SK-N-SH (cell line): ENCODE results near the gene GSG1L. TPM values are rescaled to one million over a fixed set of nuclear protein-coding genes. Genes with fewer than 3 reads are reported as not detected.

Experiments used
- CTCF ChIA-PET: fragments of 300-600, 350-600 bp; formaldehyde crosslinking; extraction: SDS; loops from one replicate; lab custom pipeline; 2021; lab: Yijun Ruan, JAX
- POLR2A ChIA-PET: fragments of 350-600 bp; sonication (Branson Sonifier 250); formaldehyde crosslinking; extraction: SDS; loops from one replicate; lab custom pipeline; 2020; ENCODE audit warnings: antibody characterized with exemption, inconsistent platforms; lab: Yijun Ruan, JAX
- DNase-seq: peaks from one replicate; pipeline ENCODE4 v3.0.0; 2012
- H2AFZ ChIP-seq: fragments of 200-600 bp; sonication (generic); 2 replicates; pipeline ENCODE4 v1.8.1; 2016; ENCODE audit warnings: antibody characterized with exemption, mild to moderate bottlenecking, low read depth
- H3F3A ChIP-seq: fragments of 200-600 bp; sonication (generic); replicated peaks from 2 replicates; pipeline ENCODE3; 2016; ENCODE audit warnings: antibody characterized with exemption, mild to moderate bottlenecking; ENCODE audit not compliant: insufficient read depth
- H3K27ac ChIP-seq, 2 experiments: fragments of 200-500 bp in 1 of 2; fragments of 200-600 bp in 1 of 2; sonication (Bioruptor generic) in 1 of 2; sonication (generic), shearing (Covaris generic) in 1 of 2; 2 replicates each; pipeline versions ENCODE4 v1.5.1 to v1.6.1; 2014 to 2016; ENCODE audit warnings: low read depth in 2 of 2, inconsistent platforms in 1 of 2, low read length in 1 of 2, mild to moderate bottlenecking in 1 of 2, mixed read lengths in 1 of 2
- H3K27me3 ChIP-seq: fragments of 200-600 bp; sonication (generic), shearing (Covaris generic); 2 replicates; pipeline ENCODE4 v1.6.1; 2016; ENCODE audit warnings: mixed run types; ENCODE audit not compliant: insufficient read depth
- H3K36me3 ChIP-seq, 2 experiments: fragments of 200-500 bp in 1 of 2; fragments of 200-600 bp in 1 of 2; sonication (Bioruptor generic) in 1 of 2; sonication (generic) in 1 of 2; replicated peaks in 1 of 2; 2 replicates each; pipeline versions ENCODE3 to v1.5.1; 2014 to 2016; ENCODE audit warnings: low read length in 1 of 2, mild to moderate bottlenecking in 1 of 2; ENCODE audit not compliant: insufficient read depth in 2 of 2, control insufficient read depth in 1 of 2
- H3K4me1 ChIP-seq, 2 experiments: fragments of 200-500 bp in 1 of 2; fragments of 200-600 bp in 1 of 2; sonication (Bioruptor generic) in 1 of 2; sonication (generic), shearing (Covaris generic) in 1 of 2; 2 replicates each; pipeline versions ENCODE4 v1.5.1 to v1.6.1; 2014 to 2016; ENCODE audit warnings: low read depth in 1 of 2, low read length in 1 of 2, mixed run types in 1 of 2; ENCODE audit not compliant: insufficient read depth in 2 of 2, control insufficient read depth in 1 of 2
- H3K4me2 ChIP-seq: fragments of 200-600 bp; sonication (generic), shearing (Covaris generic); 2 replicates; pipeline ENCODE4 v1.6.1; 2017; ENCODE audit warnings: mixed run types
- H3K4me3 ChIP-seq, 2 experiments: fragments of 200-500 bp in 1 of 2; fragments of 200-600 bp in 1 of 2; sonication (Bioruptor generic) in 1 of 2; sonication (generic), shearing (Covaris generic) in 1 of 2; 2 replicates each; pipeline versions ENCODE4 v1.5.1 to v1.8.1; 2014 to 2016; ENCODE audit warnings: low read depth in 2 of 2, inconsistent platforms in 1 of 2, low read length in 1 of 2, mild to moderate bottlenecking in 1 of 2, mixed read lengths in 1 of 2, moderate library complexity in 1 of 2
- H3K79me2 ChIP-seq: fragments of 200-600 bp; sonication (generic); 2 replicates; pipeline ENCODE4 v1.8.1; 2017; ENCODE audit warnings: mild to moderate bottlenecking; ENCODE audit not compliant: insufficient read depth
- H3K9ac ChIP-seq: fragments of 200-600 bp; sonication (generic); 2 replicates; pipeline ENCODE4 v1.6.1; 2017; ENCODE audit warnings: mixed run types
- H3K9me2 ChIP-seq: fragments of 200-600 bp; sonication (generic); 2 replicates; pipeline ENCODE4 v1.6.1; 2017; ENCODE audit warnings: mixed run types
- H3K9me3 ChIP-seq: fragments of 200-600 bp; sonication (generic); 2 replicates; pipeline ENCODE4 v1.6.1; 2017; ENCODE audit warnings: mixed run types, mild to moderate bottlenecking, moderate library complexity
- H4K20me1 ChIP-seq: fragments of 200-600 bp; sonication (generic); 2 replicates; pipeline ENCODE4 v1.6.1; 2017; ENCODE audit warnings: mild to moderate bottlenecking, mixed run types; ENCODE audit not compliant: insufficient read depth
- CHD2 ChIP-seq: fragments of 150-350 bp; IDR thresholded peaks from 2 replicates; pipeline ENCODE4 v1.6.1; 2018; ENCODE audit warnings: low read length; ENCODE audit not compliant: partially characterized antibody
- ELF1 ChIP-seq: IDR thresholded peaks from 2 replicates; pipeline ENCODE4 v1.4.0; 2012
- EP300 ChIP-seq, 2 experiments: IDR thresholded peaks; 2 replicates each; pipeline versions ENCODE4 v1.4.0 to v1.6.1; 2012; ENCODE audit warnings: borderline replicate concordance in 1 of 2, low read depth in 1 of 2, low read length in 1 of 2
- FOXJ3 ChIP-seq: sonication (generic); formaldehyde crosslinking; IDR thresholded peaks from 2 replicates; pipeline ENCODE4 v1.5.1; 2020; ENCODE audit warnings: mild to moderate bottlenecking, missing genetic modification reagents
- FOXM1 ChIP-seq: IDR thresholded peaks from 2 replicates; pipeline ENCODE4 v1.4.0; 2012; ENCODE audit warnings: low read depth, mild to moderate bottlenecking
- GATA2 ChIP-seq: sonication (generic); formaldehyde crosslinking; IDR thresholded peaks from 2 replicates; pipeline ENCODE4 v1.5.0; 2020; ENCODE audit warnings: mild to moderate bottlenecking, missing genetic modification reagents
- JUND ChIP-seq: IDR thresholded peaks from 2 replicates; pipeline ENCODE4 v1.4.0; 2012
- MEF2A ChIP-seq: IDR thresholded peaks from 2 replicates; pipeline ENCODE4 v1.4.0; 2012; ENCODE audit warnings: low read depth, borderline replicate concordance
- NRF1 ChIP-seq: IDR thresholded peaks from 2 replicates; pipeline ENCODE4 v1.6.1; 2012; ENCODE audit warnings: low read depth, mild to moderate bottlenecking, low read length
- RFX5 ChIP-seq: IDR thresholded peaks from 2 replicates; pipeline ENCODE4 v1.6.1; 2012; ENCODE audit warnings: mild to moderate bottlenecking, improper control_type of control experiment, low read length
- SIN3A ChIP-seq: IDR thresholded peaks from 2 replicates; pipeline ENCODE4 v1.6.1; 2012; ENCODE audit warnings: low read depth, mild to moderate bottlenecking, low read length, moderate library complexity, borderline replicate concordance
- SMC3 ChIP-seq: IDR thresholded peaks from 2 replicates; pipeline ENCODE4 v1.6.1; 2012; ENCODE audit warnings: low read depth, low read length, improper control_type of control experiment
- WGBS: methylation state at CpG from one replicate; pipeline ENCODE4 v1.1.6; 2017; ENCODE audit warnings: low lambda C conversion rate; 5-methylcytosine and 5-hydroxymethylcytosine counted together
- polyA plus RNA-seq, 3 experiments: library from polyadenylated mRNA; depleted of rRNA; stranded (reverse); fragments of >200 nt; gene quantifications; 2 replicates each; pipeline ENCODE4 v1.2.3, GENCODE V29; 2012
- TF ChIP-seq, protein P1 (sequence below): fragments of 150-350 bp; IDR thresholded peaks from 2 replicates; pipeline ENCODE4 v1.6.1; 2016; ENCODE audit warnings: mild to moderate bottlenecking, low read depth, low read length
- TF ChIP-seq, protein P2 (sequence below): IDR thresholded peaks from 2 replicates; pipeline ENCODE4 v1.4.0; 2012; ENCODE audit warnings: low read depth
- TF ChIP-seq, protein P3 (sequence below): IDR thresholded peaks from 2 replicates; pipeline ENCODE4 v1.4.0; 2012; ENCODE audit warnings: low read depth, borderline replicate concordance
- TF ChIP-seq, protein P4 (sequence below): IDR thresholded peaks from 2 replicates; pipeline ENCODE4; 2012

GSG1L gene
- polyA plus RNA-seq, 1 of the 3 experiments (the other 2 are of a cell fraction): not detected

DNA sequence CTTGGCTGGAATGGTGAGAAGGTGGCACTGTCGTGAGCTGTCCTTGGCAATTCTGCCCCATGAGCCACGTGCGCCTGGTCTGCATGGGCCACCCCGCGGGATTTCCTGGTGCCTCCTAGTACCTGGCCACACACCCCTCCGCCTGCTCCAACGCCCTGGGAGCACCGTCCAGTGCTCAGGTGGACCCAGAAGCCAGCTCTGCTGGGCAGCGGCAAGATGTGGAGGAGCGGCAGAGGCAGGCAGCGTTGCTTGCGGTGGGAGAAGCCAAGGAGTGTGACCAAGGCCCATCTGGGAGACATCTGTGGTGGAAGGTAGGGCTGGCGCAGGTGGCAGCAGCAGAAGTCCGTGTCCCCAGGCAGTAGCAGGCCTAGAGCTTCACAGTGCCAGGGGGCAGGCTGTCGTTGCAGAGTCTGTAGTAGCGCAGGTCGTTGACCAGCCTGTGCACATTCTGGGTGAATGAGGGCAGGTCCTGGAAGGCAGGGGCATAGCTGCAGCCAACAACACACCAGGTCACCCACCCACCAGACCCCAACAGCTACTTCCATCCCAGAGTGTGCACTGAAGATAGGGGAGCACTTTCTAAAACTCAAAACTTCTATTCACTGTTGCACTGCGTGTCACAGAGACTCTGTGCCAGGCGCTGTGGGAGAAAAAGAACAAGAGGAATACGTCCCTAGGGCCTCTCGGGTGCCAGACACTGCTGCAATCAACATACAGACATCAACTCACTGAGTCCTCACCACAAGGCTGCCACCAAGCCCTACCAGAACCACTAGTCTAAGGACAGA, 34.9 kb upstream of the GSG1L start:
- Histone ChIP-seq H3K27me3 (no peaks in the 10 kb centered on the region), H3K4me2 (no peak overlapping the region), H3K4me3 (no peak overlapping the region), H3K79me2 (no peaks in the 10 kb centered on the region; the same call in 1 of the 2 replicates), H3K9ac (no peak overlapping the region), H2AFZ (no peak overlapping the region), H3K4me1 (no peaks in the 10 kb centered on the region; a peak in 1 of 4 replicates), H3K9me2 (no peaks in the 10 kb centered on the region), H3K27ac (no peak overlapping the region)
- CTCF ChIA-PET: no interaction called here
- no peak for DNase-seq
- TF ChIP-seq ELF1 (no peak), FOXM1 (no peak), RFX5 (no peak), EP300 (IDR thresholded peaks at IDR 0.05; ENCODE audit: borderline replicate concordance in 1 of 2, low read depth in 1 of 2, low read length in 1 of 2) (no peak), NRF1 (no peak), JUND (no peak), SMC3 (no peak)
- TF ChIP-seq, all 33 proteins: peak for 0
- Histone ChIP-seq H4K20me1 (peaks cover 4% of the 10 kb centered on the region; the same call in 1 of the 2 replicates), H3K36me3 (peaks cover 14 to 50% of the 10 kb centered on the region in 2 experiments), H3F3A (no peaks in the 10 kb centered on the region), H3K9me3 (no peaks in the 10 kb centered on the region)
- WGBS: 94% methylated on average over 20 of the region's 21 CpGs
- POLR2A ChIA-PET: no interaction called here

DNA sequence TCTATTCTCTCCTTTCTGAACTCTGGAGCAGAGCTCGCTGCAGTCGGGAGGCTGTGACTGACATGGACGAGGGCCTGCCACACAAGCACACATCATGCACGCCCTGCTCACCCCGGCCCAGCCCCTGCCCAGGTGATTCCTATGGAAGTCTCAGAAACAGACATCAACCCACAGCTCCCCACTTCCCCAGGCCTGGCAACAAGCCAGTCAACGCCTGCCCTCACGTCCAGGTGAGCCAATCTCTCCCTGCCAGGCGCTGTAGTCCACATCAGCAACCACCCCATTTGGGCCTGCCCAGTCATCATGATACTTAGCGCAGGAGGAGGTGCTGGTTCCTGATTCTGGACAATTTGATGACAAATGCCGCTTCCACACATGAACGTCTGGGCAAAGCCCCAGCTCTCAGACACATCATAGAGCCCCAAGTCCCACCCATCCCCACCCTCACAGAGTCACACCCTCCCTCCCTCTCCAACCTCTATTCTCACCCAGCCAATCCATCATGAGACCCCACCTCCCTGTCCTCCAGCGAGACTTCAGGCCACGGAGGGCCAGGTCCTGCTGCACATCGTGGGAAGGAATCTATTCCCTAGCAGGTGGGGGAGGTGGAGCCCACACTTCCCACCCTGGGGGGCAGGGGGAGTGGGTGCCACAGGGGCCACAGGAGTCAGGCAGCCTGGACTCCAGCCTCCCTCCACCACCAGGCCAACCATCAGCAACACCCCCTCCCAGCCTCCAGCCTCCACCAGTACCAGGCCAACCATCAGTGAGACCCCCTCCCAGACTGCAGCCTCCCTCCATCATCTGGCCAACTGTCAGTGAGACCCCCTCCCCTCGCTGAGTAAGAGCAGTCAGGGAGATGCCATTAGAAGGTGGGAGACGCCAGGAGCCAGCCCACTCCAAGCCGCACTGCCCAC, 33.7 kb upstream of the GSG1L start:
- DNase-seq: no peak
- CTCF ChIA-PET: interaction anchor here (1.4 kb wide), 1 partner anchor 26 kb away, joined by 4 read pairs; no protein-coding TSS in a partner anchor
- no peak overlapping the region for H2AFZ ChIP-seq
- no peaks in the 10 kb centered on the region; the same call in 1 of the 2 replicates for H3K79me2 ChIP-seq
- H3K4me2 ChIP-seq: no peak overlapping the region
- TF ChIP-seq CHD2: no peak
- H3K9me3 ChIP-seq: no peaks in the 10 kb centered on the region
- 91% methylated on average over 14 of the region's 17 CpGs for WGBS
- no peak overlapping the region for H3K4me3 ChIP-seq
- H3F3A ChIP-seq: no peaks in the 10 kb centered on the region
- H3K27ac ChIP-seq: no peak overlapping the region
- no peak overlapping the region for H3K9ac ChIP-seq
- H3K27me3 ChIP-seq: no peaks in the 10 kb centered on the region
- H4K20me1 ChIP-seq: peaks cover 4% of the 10 kb centered on the region; the same call in 1 of the 2 replicates
- H3K4me1 ChIP-seq: no peaks in the 10 kb centered on the region; a peak in 1 of 4 replicates
- POLR2A ChIA-PET: no interaction called here
- H3K9me2 ChIP-seq: no peaks in the 10 kb centered on the region
- peaks cover 5 to 42% of the 10 kb centered on the region in 2 experiments for H3K36me3 ChIP-seq

DNA sequence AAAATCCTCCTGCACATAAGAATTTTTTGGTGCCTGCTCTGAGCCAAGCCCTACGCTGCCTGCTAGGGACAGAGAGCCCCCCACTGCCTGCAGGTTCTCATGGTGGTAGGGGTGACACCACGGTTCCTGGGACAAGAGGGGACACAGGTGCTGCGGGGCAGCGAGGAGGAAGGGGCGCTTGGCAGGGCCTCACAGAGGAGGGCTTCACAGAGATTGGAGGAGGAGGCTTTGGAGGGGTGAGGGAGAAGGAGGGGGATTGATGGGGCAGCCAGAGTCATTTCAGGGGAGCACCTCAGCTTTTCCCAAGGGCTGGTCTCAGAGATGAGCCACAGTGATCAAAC, 29.8 kb upstream of the GSG1L start:
- no peaks in the 10 kb centered on the region; a peak in 1 of 4 replicates for H3K4me1 ChIP-seq
- no peaks in the 10 kb centered on the region for H3K9me3 ChIP-seq
- H3K4me3 ChIP-seq: no peak overlapping the region
- no peak overlapping the region for H2AFZ ChIP-seq
- H3K4me2 ChIP-seq: no peak overlapping the region
- no peaks in the 10 kb centered on the region for H3K27me3 ChIP-seq
- H4K20me1 ChIP-seq: peaks cover 4% of the 10 kb centered on the region; the same call in 1 of the 2 replicates
- no peaks in the 10 kb centered on the region for H3K9me2 ChIP-seq
- H3K79me2 ChIP-seq: no peaks in the 10 kb centered on the region; the same call in 1 of the 2 replicates
- WGBS: 88% methylated on average over 5 of the region's 5 CpGs
- no peak for DNase-seq
- CTCF ChIA-PET: interaction anchor here (0.7 to 2.4 kb wide), 4 partner anchors 22 to 467 kb away, joined by 3 to 11 read pairs (median 3); no protein-coding TSS in a partner anchor
- no peak overlapping the region for H3K27ac ChIP-seq
- peaks cover 0 to 10% of the 10 kb centered on the region in 2 experiments for H3K36me3 ChIP-seq
- no peaks in the 10 kb centered on the region for H3F3A ChIP-seq
- no peak overlapping the region for H3K9ac ChIP-seq
- POLR2A ChIA-PET: no interaction called here
- TF ChIP-seq, protein P1, sequence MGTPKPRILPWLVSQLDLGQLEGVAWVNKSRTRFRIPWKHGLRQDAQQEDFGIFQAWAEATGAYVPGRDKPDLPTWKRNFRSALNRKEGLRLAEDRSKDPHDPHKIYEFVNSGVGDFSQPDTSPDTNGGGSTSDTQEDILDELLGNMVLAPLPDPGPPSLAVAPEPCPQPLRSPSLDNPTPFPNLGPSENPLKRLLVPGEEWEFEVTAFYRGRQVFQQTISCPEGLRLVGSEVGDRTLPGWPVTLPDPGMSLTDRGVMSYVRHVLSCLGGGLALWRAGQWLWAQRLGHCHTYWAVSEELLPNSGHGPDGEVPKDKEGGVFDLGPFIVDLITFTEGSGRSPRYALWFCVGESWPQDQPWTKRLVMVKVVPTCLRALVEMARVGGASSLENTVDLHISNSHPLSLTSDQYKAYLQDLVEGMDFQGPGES: no peak
- TF ChIP-seq MEF2A: no peak
- TF ChIP-seq GATA2: no peak
- TF ChIP-seq, protein P2, sequence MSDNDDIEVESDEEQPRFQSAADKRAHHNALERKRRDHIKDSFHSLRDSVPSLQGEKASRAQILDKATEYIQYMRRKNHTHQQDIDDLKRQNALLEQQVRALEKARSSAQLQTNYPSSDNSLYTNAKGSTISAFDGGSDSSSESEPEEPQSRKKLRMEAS: no peak
- TF ChIP-seq, protein P3, sequence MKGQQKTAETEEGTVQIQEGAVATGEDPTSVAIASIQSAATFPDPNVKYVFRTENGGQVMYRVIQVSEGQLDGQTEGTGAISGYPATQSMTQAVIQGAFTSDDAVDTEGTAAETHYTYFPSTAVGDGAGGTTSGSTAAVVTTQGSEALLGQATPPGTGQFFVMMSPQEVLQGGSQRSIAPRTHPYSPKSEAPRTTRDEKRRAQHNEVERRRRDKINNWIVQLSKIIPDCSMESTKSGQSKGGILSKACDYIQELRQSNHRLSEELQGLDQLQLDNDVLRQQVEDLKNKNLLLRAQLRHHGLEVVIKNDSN: no peak
- TF ChIP-seq NRF1: no peak
- TF ChIP-seq, protein P4, sequence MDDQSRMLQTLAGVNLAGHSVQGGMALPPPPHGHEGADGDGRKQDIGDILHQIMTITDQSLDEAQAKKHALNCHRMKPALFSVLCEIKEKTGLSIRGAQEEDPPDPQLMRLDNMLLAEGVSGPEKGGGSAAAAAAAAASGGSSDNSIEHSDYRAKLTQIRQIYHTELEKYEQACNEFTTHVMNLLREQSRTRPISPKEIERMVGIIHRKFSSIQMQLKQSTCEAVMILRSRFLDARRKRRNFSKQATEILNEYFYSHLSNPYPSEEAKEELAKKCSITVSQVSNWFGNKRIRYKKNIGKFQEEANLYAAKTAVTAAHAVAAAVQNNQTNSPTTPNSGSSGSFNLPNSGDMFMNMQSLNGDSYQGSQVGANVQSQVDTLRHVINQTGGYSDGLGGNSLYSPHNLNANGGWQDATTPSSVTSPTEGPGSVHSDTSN: no peak
- no peak for TF ChIP-seq FOXJ3
- TF ChIP-seq RFX5: no peak
- TF ChIP-seq SIN3A: no peak
